Measurements from ENCODE around the gene NECTIN4.

NECTIN4 gene

GRCh38 chr1:161077426-161077825 is 11.9 kb downstream of the NECTIN4 start:
- Histone ChIP-seq H3K4me1 (ENCODE audit: control insufficient read depth, low read length) (no peaks in the 10 kb centered on the region), H3K27me3 (ENCODE audit: control insufficient read depth, low read length) (no peaks in the 10 kb centered on the region; the same call in 1 of the 2 replicates), H3K9me3 (ENCODE audit: control insufficient read depth, insufficient read depth, low read length) (no peaks in the 10 kb centered on the region), H3F3A (ENCODE audit: control insufficient read depth, insufficient read depth) (no peaks in the 10 kb centered on the region), H3K4me2 (ENCODE audit: low read length) (no peak overlapping the region), H3K4me3 (ENCODE audit: low read length) (no peak overlapping the region), H3K36me3 (ENCODE audit: control insufficient read depth, low read length) (no peaks in the 10 kb centered on the region), H3K79me2 (ENCODE audit: control insufficient read depth, low read length) (no peaks in the 10 kb centered on the region), H4K20me1 (ENCODE audit: control insufficient read depth, insufficient read depth, low read depth, low read length) (no peaks in the 10 kb centered on the region), H3K9me2 (replicated peaks; ENCODE audit: control insufficient read depth, low read length) (no peaks in the 10 kb centered on the region), H3K27ac (ENCODE audit: low read depth, low read length) (no peak overlapping the region)
- TF ChIP-seq EZH2phosphoT487 (IDR thresholded peaks at IDR 0.05; ENCODE audit: borderline replicate concordance, low read length) (no peak), CTCF (IDR thresholded peaks at IDR 0.05; ENCODE audit: low read depth, low read length, poor library complexity, severe bottlenecking) (no peak)

GRCh38 chr1:161076410-161076809 is 12.9 kb downstream of the NECTIN4 start:
- Histone ChIP-seq H3K27me3 (ENCODE audit: control insufficient read depth, low read length) (no peaks in the 10 kb centered on the region; the same call in 1 of the 2 replicates), H3K36me3 (ENCODE audit: control insufficient read depth, low read length) (no peaks in the 10 kb centered on the region), H3K4me1 (ENCODE audit: control insufficient read depth, low read length) (peaks cover 3% of the 10 kb centered on the region; the same call in 1 of the 2 replicates), H4K20me1 (ENCODE audit: control insufficient read depth, insufficient read depth, low read depth, low read length) (no peaks in the 10 kb centered on the region), H3K4me2 (ENCODE audit: low read length) (no peak overlapping the region), H3F3A (ENCODE audit: control insufficient read depth, insufficient read depth) (no peaks in the 10 kb centered on the region), H3K9me2 (replicated peaks; ENCODE audit: control insufficient read depth, low read length) (no peaks in the 10 kb centered on the region), H3K27ac (ENCODE audit: low read depth, low read length) (no peak overlapping the region), H3K9me3 (ENCODE audit: control insufficient read depth, insufficient read depth, low read length) (no peaks in the 10 kb centered on the region), H3K79me2 (ENCODE audit: control insufficient read depth, low read length) (no peaks in the 10 kb centered on the region), H3K4me3 (ENCODE audit: low read length) (no peak overlapping the region)
- TF ChIP-seq CTCF (IDR thresholded peaks at IDR 0.05; ENCODE audit: low read depth, low read length, poor library complexity, severe bottlenecking) (no peak), EZH2phosphoT487 (IDR thresholded peaks at IDR 0.05; ENCODE audit: borderline replicate concordance, low read length) (no peak)

GRCh38 chr1:161074676-161075368 is 14.5 kb downstream of the NECTIN4 start:
- H3K9me2 ChIP-seq (replicated peaks; ENCODE audit: control insufficient read depth, low read length), result no peaks in the 10 kb centered on the region
- H3F3A ChIP-seq (ENCODE audit: control insufficient read depth, insufficient read depth), result 0 out of 2 replicates have a peak, but pooled peaks cover 2% of the 10 kb centered on the region
- H3K4me3 ChIP-seq (ENCODE audit: low read length), result no peak overlapping the region
- TF ChIP-seq EZH2phosphoT487 (IDR thresholded peaks at IDR 0.05; ENCODE audit: borderline replicate concordance, low read length) (no peak), CTCF (IDR thresholded peaks at IDR 0.05; ENCODE audit: low read depth, low read length, poor library complexity, severe bottlenecking) (no peak)
- H3K27ac ChIP-seq (ENCODE audit: low read depth, low read length), result no peak overlapping the region
- no peak overlapping the region for H3K4me2 ChIP-seq (ENCODE audit: low read length)
- H3K27me3 ChIP-seq (ENCODE audit: control insufficient read depth, low read length), result no peaks in the 10 kb centered on the region
- no peaks in the 10 kb centered on the region for H3K79me2 ChIP-seq (ENCODE audit: control insufficient read depth, low read length)
- H3K9me3 ChIP-seq (ENCODE audit: control insufficient read depth, insufficient read depth, low read length), result no peaks in the 10 kb centered on the region
- no peaks in the 10 kb centered on the region for H3K36me3 ChIP-seq (ENCODE audit: control insufficient read depth, low read length)
- H3K4me1 ChIP-seq (ENCODE audit: control insufficient read depth, low read length), result peaks cover 14% of the 10 kb centered on the region
- no peaks in the 10 kb centered on the region for H4K20me1 ChIP-seq (ENCODE audit: control insufficient read depth, insufficient read depth, low read depth, low read length)

Measured in DOHH2 (cell line).